Activated T-cell treated with anti-CD3 and anti-CD28 coated beads, Interleukin-2, amount 50 U/mL, for 72 hours (primary cell): ENCODE data around the gene SIX1. TPM values are rescaled to one million over a fixed set of nuclear protein-coding genes. Genes with fewer than 3 reads are reported as not detected.

Experiments
- ATAC-seq, 2 donors: fragments of 150-1000 bp; cut with Tn5 transposase; replicated peaks in 1 of 2; 2 replicates each; pipeline ENCODE4 v1.10.0; 2021; ENCODE audit warnings: moderate library complexity in 2 of 2, mild to moderate bottlenecking in 1 of 2
- DNase-seq, 2 donors: peaks; one replicate each; pipeline ENCODE4 v3.0.0; 2021 to 2022; ENCODE audit warnings: mixed read lengths in 1 of 2
- H3K27ac Mint-ChIP-seq: one replicate; pipeline ENCODE4 v1.8.0; 2022; ENCODE audit warnings: mild to moderate bottlenecking, moderate library complexity, mixed read lengths
- H3K27me3 Mint-ChIP-seq: one replicate; pipeline ENCODE4 v1.8.0; 2022; ENCODE audit warnings: low read depth, mixed read lengths
- H3K36me3 Mint-ChIP-seq, 2 donors: one replicate each; pipeline ENCODE4 v1.8.0; 2022; ENCODE audit warnings: mixed read lengths in 2 of 2, mild to moderate bottlenecking in 1 of 2; ENCODE audit not compliant: insufficient read depth in 2 of 2
- H3K4me1 Mint-ChIP-seq: one replicate; pipeline ENCODE4 v1.8.0; 2022; ENCODE audit warnings: low read depth, mixed read lengths
- H3K4me3 Mint-ChIP-seq, 2 donors: one replicate each; pipeline ENCODE4 v1.8.0; 2022; ENCODE audit warnings: mild to moderate bottlenecking in 2 of 2, mixed read lengths in 2 of 2, moderate library complexity in 2 of 2
- H3K9me3 Mint-ChIP-seq, 2 donors: one replicate each; pipeline ENCODE4 v1.8.0; 2022; ENCODE audit warnings: mixed read lengths in 2 of 2
- total RNA-seq, 2 donors: library from RNA; stranded (reverse); gene quantifications; one replicate each; pipeline ENCODE4 v1.2.3, GENCODE V29; 2022

The SIX1 gene
- total RNA-seq: not detected

DNA sequence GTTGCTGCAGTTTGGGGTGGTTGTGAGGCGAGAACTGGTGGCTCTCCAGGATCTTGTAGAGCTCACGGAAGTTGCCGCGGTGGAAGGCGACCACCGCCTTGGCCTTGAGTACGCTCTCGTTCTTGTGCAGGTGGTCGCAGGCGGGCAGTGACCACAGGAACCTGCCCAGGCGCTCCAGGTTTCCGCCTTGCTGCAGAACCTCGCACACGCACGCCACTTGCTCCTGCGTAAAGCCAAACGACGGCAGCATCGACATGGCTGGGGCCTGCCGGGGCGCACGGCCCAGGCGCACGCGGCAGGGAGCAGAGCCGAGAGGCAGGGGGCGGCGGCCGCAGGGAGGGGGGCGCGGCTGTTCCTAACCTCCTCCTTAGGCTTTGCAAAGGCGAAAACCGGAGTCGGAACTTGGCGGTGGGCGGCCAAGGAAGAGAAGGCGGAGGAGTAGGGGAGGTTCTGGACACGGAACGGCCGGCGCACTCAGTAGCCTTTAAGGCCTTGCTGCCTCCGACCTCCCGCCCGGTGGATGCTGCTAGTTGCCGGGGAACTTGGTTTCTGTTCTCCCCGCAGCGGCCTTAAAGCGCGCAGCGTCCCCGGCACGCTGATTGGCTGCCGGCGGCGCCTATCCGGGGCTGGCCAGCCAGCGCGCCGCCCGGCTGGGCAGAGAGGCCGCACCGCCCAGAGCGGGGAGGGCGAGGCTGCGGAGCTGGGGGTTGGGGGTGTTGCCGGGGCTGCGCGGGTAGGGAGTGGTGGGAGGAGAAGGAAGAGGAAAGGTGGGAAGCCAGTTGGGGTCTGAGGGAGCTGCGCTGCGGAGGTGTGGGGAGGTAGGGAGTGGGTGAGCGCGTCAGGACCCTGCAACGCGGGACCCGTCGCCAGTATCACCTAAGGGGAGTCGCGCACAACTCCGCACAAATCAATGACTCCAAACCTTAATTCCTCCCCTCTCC, at the start of gene SIX1:
Gene SIX1 (minus strand): TSS at position 544 of the 941 bp plus-strand sequence. CDS start 288 bp downstream, at position 256.
- Mint-ChIP-seq H3K4me3 (peak within 1 kb of the TSS; percentile 69 to 81), H3K4me1 (peaks cover 64% of the 10 kb centered on the region), H3K27me3 (peaks cover 87% of the 10 kb centered on the region), H3K27ac (no peak within 1 kb of the TSS), H3K9me3 (no peaks in the 10 kb centered on the region), H3K36me3 (no peaks in the 10 kb centered on the region)
- peak in 1 of 2 donors; percentile 47 for DNase-seq
- ATAC-seq: peak; percentile 65 to 67

DNA sequence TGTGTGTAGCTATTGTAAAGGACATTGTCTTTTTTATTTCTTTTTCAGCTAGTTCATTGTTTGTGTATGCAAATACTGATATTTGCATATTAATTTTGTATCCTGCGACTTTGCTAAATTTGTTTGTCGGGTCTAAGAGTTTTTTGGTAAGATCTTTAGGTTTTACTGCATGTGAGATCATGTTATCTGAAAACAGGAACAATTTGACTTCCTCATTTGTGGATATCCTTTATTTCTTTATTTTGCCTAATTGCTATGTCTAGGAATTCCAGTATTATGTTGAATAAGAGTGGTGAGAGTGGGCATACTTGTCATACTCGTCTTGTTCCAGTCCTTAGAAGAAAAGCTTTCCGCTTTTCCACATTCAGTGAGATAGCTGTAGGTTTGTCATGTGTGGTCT, 46.0 kb upstream of the SIX1 start:
- ATAC-seq: no peak
- peaks cover 0 to under 1% of the 10 kb centered on the region in 2 donors for H3K36me3 Mint-ChIP-seq
- no peak overlapping the region for H3K27ac Mint-ChIP-seq
- H3K4me1 Mint-ChIP-seq: no peaks in the 10 kb centered on the region
- peaks cover 0 to 4% of the 10 kb centered on the region in 2 donors for H3K9me3 Mint-ChIP-seq
- peaks cover 30% of the 10 kb centered on the region for H3K27me3 Mint-ChIP-seq
- no peak overlapping the region for H3K4me3 Mint-ChIP-seq
- no peak for DNase-seq

DNA sequence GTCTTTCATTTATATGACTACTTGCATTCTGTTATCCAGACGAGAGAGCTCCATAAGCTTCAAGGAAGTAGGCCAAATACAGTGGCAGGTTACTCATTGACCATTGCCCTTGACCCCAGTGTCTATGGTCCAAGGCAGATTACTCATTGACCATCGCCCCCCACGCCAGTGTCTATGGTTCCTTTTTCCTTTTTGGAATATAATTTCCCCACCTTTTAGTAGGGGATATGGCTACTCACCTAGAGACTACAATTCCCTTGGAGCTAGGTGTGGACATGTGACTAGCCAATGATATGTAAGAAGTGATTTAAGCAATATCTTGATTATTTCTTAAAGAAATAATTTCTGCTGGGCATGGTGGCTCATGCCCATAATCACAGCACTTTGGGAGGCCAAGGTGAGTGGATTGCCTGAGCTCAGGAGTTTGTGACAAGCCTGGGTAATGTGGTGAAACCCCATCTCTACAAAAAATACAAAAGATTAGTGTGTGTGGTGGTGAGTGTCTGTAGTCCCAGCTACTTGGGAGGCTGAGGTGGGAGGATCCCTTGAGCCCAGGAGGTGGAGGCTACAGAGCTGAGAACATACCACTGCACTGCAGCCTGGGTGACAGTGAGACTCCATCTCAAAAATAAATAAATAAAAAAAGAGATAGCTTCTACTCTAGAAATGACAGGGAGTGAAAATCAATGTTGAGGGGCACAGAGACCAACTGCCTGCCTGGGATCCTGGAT, 42.3 kb upstream of the SIX1 start:
- Mint-ChIP-seq H3K27me3 (peaks cover 15% of the 10 kb centered on the region), H3K36me3 (no peaks in the 10 kb centered on the region), H3K4me1 (no peaks in the 10 kb centered on the region), H3K27ac (no peak overlapping the region), H3K4me3 (no peak overlapping the region), H3K9me3 (no peaks in the 10 kb centered on the region)
- DNase-seq (no peak), ATAC-seq (no peak)

DNA sequence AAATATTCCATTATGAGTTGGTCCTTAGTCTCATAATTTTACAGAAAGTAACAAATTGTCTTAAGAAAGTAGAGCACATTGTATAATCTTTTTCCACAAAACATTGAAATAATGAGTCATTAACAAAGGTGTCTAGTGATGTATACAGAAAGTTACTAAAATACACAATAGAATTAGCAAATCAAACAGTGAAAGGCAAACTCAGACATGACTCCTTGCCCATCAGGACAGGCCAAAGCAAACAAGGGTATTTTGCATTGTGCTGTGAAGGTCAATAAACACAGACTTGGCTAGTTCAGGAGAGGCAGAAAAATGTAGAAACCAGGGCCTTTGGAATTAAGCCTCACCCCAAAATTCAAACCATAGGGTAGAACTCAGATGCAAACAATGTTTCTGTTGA, 37.6 kb upstream of the SIX1 start:
- H3K4me1 Mint-ChIP-seq: no peaks in the 10 kb centered on the region
- ATAC-seq (no peak), DNase-seq (no peak)
- H3K9me3 Mint-ChIP-seq: no peaks in the 10 kb centered on the region
- H3K36me3 Mint-ChIP-seq: no peaks in the 10 kb centered on the region
- no peak overlapping the region for H3K4me3 Mint-ChIP-seq
- peaks cover 6% of the 10 kb centered on the region for H3K27me3 Mint-ChIP-seq
- H3K27ac Mint-ChIP-seq: no peak overlapping the region

DNA sequence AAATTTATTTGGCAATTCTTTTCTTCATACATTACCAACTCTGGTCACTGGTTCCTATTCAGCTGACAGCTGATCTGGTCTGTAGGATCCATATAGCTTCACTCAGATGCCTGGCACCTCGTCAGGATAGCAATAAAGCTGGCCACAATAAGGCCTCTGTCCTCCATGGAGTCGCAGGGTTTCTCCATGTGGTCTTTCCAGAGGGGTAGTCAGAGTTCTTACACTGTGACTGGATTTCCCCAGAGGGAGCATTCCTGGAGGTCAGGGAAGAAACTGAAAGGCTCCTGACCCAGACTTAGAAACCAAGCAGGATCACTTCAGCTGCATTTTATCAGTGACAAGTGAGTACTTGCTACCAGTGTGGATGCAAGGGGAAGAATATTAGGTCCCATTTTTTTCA, 34.9 kb upstream of the SIX1 start:
- no peaks in the 10 kb centered on the region for H3K4me1 Mint-ChIP-seq
- no peak overlapping the region for H3K4me3 Mint-ChIP-seq
- H3K27me3 Mint-ChIP-seq: peaks cover 12% of the 10 kb centered on the region
- no peak overlapping the region for H3K27ac Mint-ChIP-seq
- ATAC-seq: no peak
- H3K9me3 Mint-ChIP-seq: no peaks in the 10 kb centered on the region
- no peak for DNase-seq
- no peaks in the 10 kb centered on the region for H3K36me3 Mint-ChIP-seq

DNA sequence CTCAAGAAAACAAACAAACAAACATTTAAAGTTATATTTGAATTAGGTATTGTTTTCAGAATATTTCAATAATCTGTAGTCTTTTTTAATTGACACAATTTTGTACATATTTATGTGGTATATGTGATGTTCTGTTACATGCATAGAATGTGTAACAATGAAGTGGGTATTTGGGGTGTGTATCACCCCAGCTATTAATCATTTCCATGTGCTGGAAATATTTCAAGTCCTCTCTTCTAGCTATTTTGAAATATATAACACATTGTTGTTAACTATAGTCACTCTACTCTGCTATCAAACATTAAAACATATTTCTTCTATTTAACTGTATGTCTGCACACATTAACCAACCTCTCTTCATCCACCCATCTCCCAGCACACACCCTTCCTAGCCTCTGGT, 32.0 kb upstream of the SIX1 start:
- Mint-ChIP-seq H3K27ac (no peak overlapping the region), H3K4me1 (no peaks in the 10 kb centered on the region), H3K9me3 (no peaks in the 10 kb centered on the region), H3K27me3 (peaks cover 6% of the 10 kb centered on the region), H3K4me3 (no peak overlapping the region), H3K36me3 (no peaks in the 10 kb centered on the region)
- DNase-seq (no peak), ATAC-seq (no peak)

DNA sequence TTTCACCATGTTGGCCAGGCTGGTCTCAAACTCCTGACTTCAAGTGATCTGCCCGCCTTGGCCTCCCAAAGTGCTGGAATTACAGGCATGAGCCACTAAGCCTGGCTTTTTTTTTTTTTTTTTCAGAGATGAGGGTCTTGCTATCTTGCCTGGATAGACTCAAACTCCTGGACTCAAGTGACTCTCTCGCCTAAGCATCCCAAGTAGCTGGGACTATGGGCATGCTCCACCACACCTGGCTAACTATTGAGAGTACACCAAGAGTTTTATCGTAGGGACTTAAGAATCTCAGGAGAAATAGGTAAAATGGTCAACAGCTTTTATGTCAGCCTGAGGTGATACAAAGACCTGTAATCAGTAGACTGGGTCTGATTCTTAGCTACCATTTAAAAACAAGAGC, 31.2 kb upstream of the SIX1 start:
- no peaks in the 10 kb centered on the region for H3K36me3 Mint-ChIP-seq
- DNase-seq: no peak
- no peak overlapping the region for H3K27ac Mint-ChIP-seq
- ATAC-seq: no peak
- peaks cover 6% of the 10 kb centered on the region for H3K27me3 Mint-ChIP-seq
- no peaks in the 10 kb centered on the region for H3K4me1 Mint-ChIP-seq
- H3K9me3 Mint-ChIP-seq: no peaks in the 10 kb centered on the region
- H3K4me3 Mint-ChIP-seq: no peak overlapping the region

DNA sequence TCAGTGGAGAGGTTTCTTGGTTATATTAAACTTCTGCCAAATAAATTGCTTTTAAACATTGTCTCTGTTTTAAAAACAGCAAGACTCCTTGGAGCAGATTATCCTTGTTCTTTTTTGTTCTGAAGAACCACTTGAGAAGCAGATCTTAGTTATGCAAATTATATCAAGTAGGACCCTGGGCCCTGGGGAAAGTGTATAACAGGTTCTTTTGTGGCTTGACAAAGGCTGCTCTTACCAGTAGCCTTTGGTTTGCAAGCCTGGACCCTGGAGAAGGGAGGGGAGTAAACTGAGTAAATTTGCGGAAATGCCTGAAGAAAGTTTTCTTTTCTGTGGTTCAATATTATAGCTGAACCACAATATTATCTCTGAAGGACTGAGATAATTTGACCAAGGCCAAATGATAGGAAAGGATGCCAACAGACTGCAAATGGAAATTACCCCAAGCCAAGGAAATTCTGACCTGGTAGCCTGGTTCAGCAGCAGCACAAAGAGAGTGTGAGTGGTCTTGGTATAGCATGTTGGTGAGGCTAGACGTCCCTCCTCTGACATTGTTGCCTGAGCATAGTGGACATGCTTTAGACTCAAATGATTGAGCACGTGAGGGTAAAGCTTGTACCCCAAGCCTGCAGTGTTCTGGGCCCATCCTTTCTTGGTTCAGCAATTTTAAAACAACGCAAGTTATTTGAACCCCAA, 30.4 kb upstream of the SIX1 start:
- Mint-ChIP-seq H3K27me3 (peaks cover 6% of the 10 kb centered on the region), H3K4me1 (no peaks in the 10 kb centered on the region), H3K9me3 (no peaks in the 10 kb centered on the region), H3K4me3 (no peak overlapping the region), H3K36me3 (no peaks in the 10 kb centered on the region), H3K27ac (no peak overlapping the region)
- DNase-seq (no peak), ATAC-seq (no peak)

DNA sequence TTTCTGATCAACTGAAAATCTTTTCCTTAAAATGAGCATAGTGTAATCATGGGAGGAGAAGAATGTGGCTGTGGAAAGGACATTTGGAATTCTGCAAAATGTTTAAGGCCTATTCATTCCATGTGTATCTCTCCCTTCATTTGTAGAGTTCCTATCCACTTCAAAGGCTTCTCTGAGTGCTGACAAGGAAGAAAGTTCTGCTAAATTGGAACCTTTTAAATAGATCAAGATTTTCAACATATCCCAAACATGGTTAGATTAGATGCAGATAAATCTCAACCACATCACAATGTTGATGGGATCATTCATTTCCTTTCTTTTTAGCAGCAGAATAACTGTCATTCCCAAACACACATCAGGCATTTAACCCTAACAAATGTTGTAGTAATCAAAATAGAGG, 28.4 kb upstream of the SIX1 start:
- DNase-seq (no peak), ATAC-seq (no peak)
- Mint-ChIP-seq H3K9me3 (no peaks in the 10 kb centered on the region), H3K27ac (no peak overlapping the region), H3K27me3 (peaks cover 6% of the 10 kb centered on the region), H3K36me3 (no peaks in the 10 kb centered on the region), H3K4me1 (no peaks in the 10 kb centered on the region), H3K4me3 (no peak overlapping the region)

DNA sequence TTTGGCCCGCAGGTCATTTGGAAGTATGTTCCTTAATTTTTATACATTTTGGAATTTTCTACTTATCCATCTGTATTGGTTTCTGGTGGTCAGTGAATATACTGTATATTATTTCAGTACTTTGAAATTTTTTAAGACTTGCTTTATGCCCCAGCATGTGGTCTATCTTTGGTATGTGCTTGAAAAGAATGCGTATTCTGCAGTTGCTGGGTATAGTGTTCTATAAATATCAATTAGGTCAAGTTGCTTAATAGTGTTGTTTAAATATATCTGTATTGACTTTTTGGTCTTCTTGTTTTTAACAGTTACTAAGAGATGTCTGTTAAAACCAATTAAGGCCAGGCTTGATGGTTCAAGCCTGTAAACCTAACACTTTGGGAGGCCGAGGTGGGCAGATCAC, 21.7 kb upstream of the SIX1 start:
- Mint-ChIP-seq H3K27ac (no peak overlapping the region), H3K36me3 (no peaks in the 10 kb centered on the region), H3K27me3 (peaks cover 4% of the 10 kb centered on the region), H3K4me1 (no peaks in the 10 kb centered on the region), H3K4me3 (no peak overlapping the region), H3K9me3 (no peaks in the 10 kb centered on the region)
- no peak for ATAC-seq
- DNase-seq: no peak

DNA sequence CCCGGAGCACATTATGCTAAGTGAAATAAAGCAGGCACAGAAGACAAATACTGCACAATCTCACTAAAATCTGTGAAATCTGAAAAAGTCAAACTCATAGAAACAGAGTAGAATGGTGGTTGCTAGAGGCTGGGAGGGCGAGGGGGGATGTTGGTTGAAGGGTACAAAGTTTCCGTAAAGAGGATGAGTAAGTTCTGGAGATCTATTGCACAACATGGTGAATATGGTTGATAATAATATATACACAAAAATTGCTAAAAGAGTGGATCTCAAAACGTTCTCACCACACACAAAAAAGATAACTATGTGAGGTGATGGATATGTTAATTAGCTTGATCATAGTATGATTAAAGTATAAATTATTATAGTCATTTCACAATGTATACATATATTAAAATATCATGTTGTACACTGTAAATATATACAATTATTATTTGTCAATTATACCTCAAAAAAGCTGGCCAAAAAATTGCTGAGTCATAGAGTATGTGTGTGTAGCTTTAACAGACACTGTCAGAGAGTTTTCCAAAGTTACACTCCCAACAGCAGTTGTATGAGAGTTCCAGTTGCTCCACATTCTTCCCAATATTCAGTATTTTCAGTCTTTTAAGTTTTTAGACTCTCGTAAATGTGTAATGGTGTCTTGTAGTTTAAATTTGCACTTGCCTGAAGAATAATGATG, 19.3 kb upstream of the SIX1 start:
- Mint-ChIP-seq H3K27ac (no peak overlapping the region), H3K4me1 (no peaks in the 10 kb centered on the region), H3K4me3 (no peak overlapping the region), H3K9me3 (no peaks in the 10 kb centered on the region), H3K36me3 (no peaks in the 10 kb centered on the region), H3K27me3 (peaks cover 13% of the 10 kb centered on the region)
- DNase-seq (no peak), ATAC-seq (no peak)

DNA sequence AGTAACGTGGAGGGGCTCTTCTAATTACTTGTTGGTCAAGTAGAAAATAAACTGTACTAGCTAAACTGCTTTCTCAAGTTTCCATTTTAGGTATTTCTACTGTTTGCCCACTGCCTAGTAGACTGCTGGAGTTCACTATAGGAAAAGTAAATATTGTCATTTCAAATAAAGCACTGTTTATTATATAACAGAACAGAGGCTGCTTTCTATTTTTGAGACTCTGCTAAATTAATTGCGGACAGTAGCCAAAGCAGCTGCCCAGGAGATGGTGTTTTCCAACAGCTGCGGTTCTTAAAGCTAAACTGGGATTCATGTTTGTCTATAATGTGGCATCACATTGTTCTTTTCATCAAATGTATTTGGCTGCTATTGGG, 15.9 kb upstream of the SIX1 start:
- ATAC-seq: no peak
- no peak overlapping the region for H3K4me3 Mint-ChIP-seq
- peaks cover 41% of the 10 kb centered on the region for H3K27me3 Mint-ChIP-seq
- no peaks in the 10 kb centered on the region for H3K4me1 Mint-ChIP-seq
- H3K36me3 Mint-ChIP-seq: no peaks in the 10 kb centered on the region
- no peak overlapping the region for H3K27ac Mint-ChIP-seq
- no peaks in the 10 kb centered on the region for H3K9me3 Mint-ChIP-seq
- DNase-seq: no peak

DNA sequence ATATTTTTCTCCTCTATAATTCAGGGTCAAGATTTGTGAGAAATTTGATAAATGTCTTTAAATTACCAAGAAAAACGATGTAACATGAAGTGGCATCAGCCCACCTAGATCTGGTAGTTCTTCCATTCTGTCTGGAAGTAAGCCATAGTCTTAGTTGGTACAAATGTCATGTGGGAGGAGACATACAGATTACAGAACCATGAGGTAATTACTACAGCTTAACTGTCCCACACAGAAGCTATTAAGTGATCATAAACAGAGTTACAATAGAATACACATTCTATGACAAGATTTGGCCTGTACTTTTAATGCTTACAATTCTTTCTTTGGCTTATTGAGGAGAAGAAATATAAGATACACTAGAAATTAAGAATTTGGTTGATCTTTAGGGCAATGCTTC, 13.7 kb upstream of the SIX1 start:
- ATAC-seq (no peak), DNase-seq (no peak)
- Mint-ChIP-seq H3K36me3 (peaks cover 0 to under 1% of the 10 kb centered on the region in 2 donors), H3K9me3 (no peaks in the 10 kb centered on the region), H3K4me1 (peaks cover 8% of the 10 kb centered on the region), H3K27me3 (peaks cover 62% of the 10 kb centered on the region), H3K4me3 (no peak overlapping the region), H3K27ac (no peak overlapping the region)
